Neural cell (in vitro differentiated cells): ENCODE measurements around the gene VAV3. TPM values are rescaled to one million over a fixed set of nuclear protein-coding genes. Genes with fewer than 3 reads are reported as not detected.

ENCODE experiments used
- H2AFZ ChIP-seq: fragments of 200-600, 300-800 bp; sonication (generic), shearing (Covaris generic); 2 replicates; pipeline ENCODE4 v1.6.0; 2014; ENCODE audit warnings: low read depth, mild to moderate bottlenecking, antibody characterized with exemption, low read length, moderate library complexity
- H3F3A ChIP-seq: fragments of 200-600 bp; shearing (Covaris generic); 2 replicates; pipeline ENCODE4 v1.6.1; 2016; ENCODE audit warnings: mild to moderate bottlenecking, moderate library complexity, mixed read lengths, antibody characterized with exemption, low read length; ENCODE audit not compliant: insufficient read depth, poor library complexity, severe bottlenecking
- H3K27ac ChIP-seq: fragments of 200-600, 300-800 bp; sonication (generic), shearing (Covaris generic); 2 replicates; pipeline ENCODE4 v1.5.1; 2014; ENCODE audit warnings: mild to moderate bottlenecking, low read length, moderate library complexity
- H3K27me3 ChIP-seq: fragments of 300-800, 200-600 bp; sonication (generic), shearing (Covaris generic); 2 replicates; pipeline ENCODE4 v1.6.0; 2014; ENCODE audit warnings: mild to moderate bottlenecking, low read depth, low read length, moderate library complexity; ENCODE audit not compliant: insufficient read depth
- H3K36me3 ChIP-seq: fragments of 300-800, 200-600 bp; sonication (generic), shearing (Covaris generic); 2 replicates; pipeline ENCODE4 v1.5.1; 2014; ENCODE audit warnings: mild to moderate bottlenecking, antibody characterized with exemption, low read length, moderate library complexity; ENCODE audit not compliant: insufficient read depth
- H3K4me2 ChIP-seq: fragments of 300-800, 200-600 bp; sonication (generic), shearing (Covaris generic); 2 replicates; pipeline ENCODE4 v1.6.0; 2014; ENCODE audit warnings: mild to moderate bottlenecking, low read length
- H3K4me3 ChIP-seq: fragments of 300-800, 200-600 bp; sonication (generic), shearing (Covaris generic); 2 replicates; pipeline ENCODE4 v1.5.1; 2014; ENCODE audit warnings: mild to moderate bottlenecking, low read length, moderate library complexity
- H3K79me2 ChIP-seq: fragments of 200-600 bp; shearing (Covaris generic); replicated peaks from 2 replicates; pipeline ENCODE4 v1.6.0; 2014; ENCODE audit warnings: mild to moderate bottlenecking, low read length, moderate library complexity; ENCODE audit not compliant: insufficient read depth
- H3K9ac ChIP-seq: fragments of 300-800, 200-600 bp; sonication (generic), shearing (Covaris generic); 2 replicates; pipeline ENCODE4 v1.6.1; 2016; ENCODE audit warnings: mild to moderate bottlenecking, low read length, mixed read lengths
- H3K9me2 ChIP-seq: fragments of 200-600 bp; shearing (Covaris generic); 2 replicates; pipeline ENCODE4 v1.6.1; 2016; ENCODE audit warnings: mild to moderate bottlenecking, low read length, mixed read lengths; ENCODE audit not compliant: insufficient read depth
- H3K9me3 ChIP-seq: fragments of 200-600, 300-800 bp; sonication (generic), shearing (Covaris generic); 2 replicates; pipeline ENCODE4 v1.6.1; 2016; ENCODE audit warnings: mild to moderate bottlenecking, mixed run types, low read length, moderate library complexity, mixed read lengths
- H4K20me1 ChIP-seq: fragments of 200-600 bp; shearing (Covaris generic); 2 replicates; pipeline ENCODE4 v1.6.1; 2016; ENCODE audit warnings: mild to moderate bottlenecking, mixed run types; ENCODE audit not compliant: insufficient read depth
- CTCF ChIP-seq: fragments of 450-650 bp; IDR thresholded peaks from 2 replicates; pipeline ENCODE4 v1.5.1; 2014; ENCODE audit warnings: antibody characterized with exemption, mild to moderate bottlenecking, moderate library complexity; ENCODE audit not compliant: poor library complexity, severe bottlenecking
- EP300 ChIP-seq: fragments of 450-650 bp; conservative IDR thresholded peaks from 2 replicates; pipeline ENCODE4 v1.6.1; 2014; ENCODE audit warnings: antibody characterized with exemption, mild to moderate bottlenecking, moderate library complexity; ENCODE audit not compliant: poor library complexity, severe bottlenecking
- EZH2 ChIP-seq: fragments of 200-600, 300-800 bp; shearing (Covaris generic), sonication (generic); IDR thresholded peaks from 2 replicates; pipeline ENCODE4 v1.6.1; 2014; ENCODE audit warnings: antibody characterized with exemption, low read length, borderline replicate concordance, mild to moderate bottlenecking; ENCODE audit not compliant: insufficient read depth, poor library complexity, severe bottlenecking
- MXI1 ChIP-seq: fragments of 450-650 bp; conservative IDR thresholded peaks from 2 replicates; pipeline ENCODE4 v1.6.1; 2014; ENCODE audit warnings: antibody characterized with exemption, mild to moderate bottlenecking; ENCODE audit not compliant: poor library complexity, severe bottlenecking
- POLR2AphosphoS5 ChIP-seq: IDR thresholded peaks from 2 replicates; pipeline ENCODE4 v1.6.1; 2012
- RAD21 ChIP-seq: fragments of 450-650 bp; conservative IDR thresholded peaks from 2 replicates; pipeline ENCODE4 v1.6.1; 2014; ENCODE audit warnings: antibody characterized with exemption, mild to moderate bottlenecking, moderate library complexity
- SMC3 ChIP-seq: fragments of 450-650 bp; conservative IDR thresholded peaks from 2 replicates; pipeline ENCODE4 v1.6.1; 2014; ENCODE audit warnings: antibody characterized with exemption, mild to moderate bottlenecking, moderate library complexity; ENCODE audit not compliant: poor library complexity
- TAF1 ChIP-seq: IDR thresholded peaks from 2 replicates; pipeline ENCODE4 v1.6.1; 2012; ENCODE audit warnings: low read depth
- polyA plus RNA-seq: library from polyadenylated mRNA; depleted of rRNA; stranded (reverse); fragments of >200 nt; gene quantifications from 2 replicates; pipeline ENCODE4 v1.2.3, GENCODE V29; 2014
- TF ChIP-seq, protein P1 (sequence below): IDR thresholded peaks from 2 replicates; pipeline ENCODE4 v1.6.1; 2012; ENCODE audit warnings: borderline replicate concordance

The VAV3 gene
- polyA plus RNA-seq, 1 donor from 2014 or later = 7.6 TPM

DNA sequence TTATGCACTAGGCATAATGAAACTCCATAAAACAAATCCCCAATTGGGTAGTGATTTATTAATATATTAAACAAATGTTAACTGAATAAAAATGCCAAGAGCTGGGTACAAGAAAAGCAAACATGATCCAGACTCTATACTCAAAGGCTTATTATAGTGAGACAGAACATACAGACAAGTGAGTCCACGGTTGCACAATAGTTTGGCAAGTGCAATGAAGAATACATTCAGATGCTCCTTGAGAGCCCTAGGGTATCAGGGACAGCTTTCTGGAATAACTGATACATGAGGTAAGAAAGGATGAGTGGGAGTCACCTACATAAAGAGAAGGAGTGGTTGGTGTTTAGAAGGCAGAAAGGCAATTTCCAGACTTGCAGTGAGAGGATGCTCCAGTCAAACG, 85.1 kb downstream of the VAV3 start:
- H3K79me2 ChIP-seq = no peaks in the 10 kb centered on the region

DNA sequence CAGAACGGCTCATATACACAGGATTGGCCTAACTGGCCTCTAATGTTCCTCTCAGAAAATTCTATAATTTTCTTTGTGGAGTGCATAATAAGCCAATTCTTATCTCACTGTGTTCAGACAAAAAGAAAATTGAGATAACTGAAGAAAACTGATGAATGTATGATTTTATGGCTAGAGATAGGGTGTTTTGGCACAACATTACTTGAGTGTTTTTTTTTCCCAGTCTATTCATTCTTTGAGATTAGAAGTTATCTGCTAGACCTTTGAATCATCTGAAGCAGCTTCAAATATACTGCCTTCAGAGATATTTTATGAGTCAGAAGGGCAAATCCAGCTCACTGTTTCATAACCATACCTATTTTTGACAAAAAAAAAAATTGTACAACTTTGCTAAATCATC, 85.6 kb downstream of the VAV3 start:
- Histone ChIP-seq H3K27ac (no peak overlapping the region), H3K27me3 (no peaks in the 10 kb centered on the region), H3K4me3 (no peak overlapping the region), H3K79me2 (no peaks in the 10 kb centered on the region), H2AFZ (no peak overlapping the region), H4K20me1 (no peaks in the 10 kb centered on the region), H3K36me3 (no peaks in the 10 kb centered on the region), H3F3A (no peaks in the 10 kb centered on the region), H3K9me2 (no peaks in the 10 kb centered on the region), H3K4me2 (no peak overlapping the region), H3K9me3 (no peaks in the 10 kb centered on the region), H3K9ac (no peak overlapping the region)
- TF ChIP-seq EZH2 = no peak
- no peak for TF ChIP-seq POLR2AphosphoS5
- TF ChIP-seq, protein P1, sequence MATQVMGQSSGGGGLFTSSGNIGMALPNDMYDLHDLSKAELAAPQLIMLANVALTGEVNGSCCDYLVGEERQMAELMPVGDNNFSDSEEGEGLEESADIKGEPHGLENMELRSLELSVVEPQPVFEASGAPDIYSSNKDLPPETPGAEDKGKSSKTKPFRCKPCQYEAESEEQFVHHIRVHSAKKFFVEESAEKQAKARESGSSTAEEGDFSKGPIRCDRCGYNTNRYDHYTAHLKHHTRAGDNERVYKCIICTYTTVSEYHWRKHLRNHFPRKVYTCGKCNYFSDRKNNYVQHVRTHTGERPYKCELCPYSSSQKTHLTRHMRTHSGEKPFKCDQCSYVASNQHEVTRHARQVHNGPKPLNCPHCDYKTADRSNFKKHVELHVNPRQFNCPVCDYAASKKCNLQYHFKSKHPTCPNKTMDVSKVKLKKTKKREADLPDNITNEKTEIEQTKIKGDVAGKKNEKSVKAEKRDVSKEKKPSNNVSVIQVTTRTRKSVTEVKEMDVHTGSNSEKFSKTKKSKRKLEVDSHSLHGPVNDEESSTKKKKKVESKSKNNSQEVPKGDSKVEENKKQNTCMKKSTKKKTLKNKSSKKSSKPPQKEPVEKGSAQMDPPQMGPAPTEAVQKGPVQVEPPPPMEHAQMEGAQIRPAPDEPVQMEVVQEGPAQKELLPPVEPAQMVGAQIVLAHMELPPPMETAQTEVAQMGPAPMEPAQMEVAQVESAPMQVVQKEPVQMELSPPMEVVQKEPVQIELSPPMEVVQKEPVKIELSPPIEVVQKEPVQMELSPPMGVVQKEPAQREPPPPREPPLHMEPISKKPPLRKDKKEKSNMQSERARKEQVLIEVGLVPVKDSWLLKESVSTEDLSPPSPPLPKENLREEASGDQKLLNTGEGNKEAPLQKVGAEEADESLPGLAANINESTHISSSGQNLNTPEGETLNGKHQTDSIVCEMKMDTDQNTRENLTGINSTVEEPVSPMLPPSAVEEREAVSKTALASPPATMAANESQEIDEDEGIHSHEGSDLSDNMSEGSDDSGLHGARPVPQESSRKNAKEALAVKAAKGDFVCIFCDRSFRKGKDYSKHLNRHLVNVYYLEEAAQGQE = no peak
- no peak for TF ChIP-seq SMC3
- TF ChIP-seq MXI1 = no peak
- TF ChIP-seq EP300 = no peak
- no peak for TF ChIP-seq CTCF
- TF ChIP-seq RAD21 = no peak
- no peak for TF ChIP-seq TAF1

More for the DNA sequence above, 85.1 kb downstream of the VAV3 start:
- Histone ChIP-seq H4K20me1 (no peaks in the 10 kb centered on the region), H3K9me3 (no peaks in the 10 kb centered on the region), H3K27me3 (no peaks in the 10 kb centered on the region), H2AFZ (no peak overlapping the region), H3K4me3 (no peak overlapping the region), H3K4me2 (no peak overlapping the region), H3K27ac (no peak overlapping the region), H3K9ac (no peak overlapping the region), H3K9me2 (no peaks in the 10 kb centered on the region), H3K36me3 (no peaks in the 10 kb centered on the region), H3F3A (no peaks in the 10 kb centered on the region)
- TF ChIP-seq, protein P1 = no peak
- TF ChIP-seq TAF1 = no peak
- no peak for TF ChIP-seq RAD21
- TF ChIP-seq POLR2AphosphoS5 = no peak
- TF ChIP-seq SMC3 = no peak
- no peak for TF ChIP-seq CTCF
- no peak for TF ChIP-seq MXI1
- no peak for TF ChIP-seq EP300
- no peak for TF ChIP-seq EZH2
